ENCODE results near the gene CTSO. TPM values are rescaled to one million over a fixed set of nuclear protein-coding genes. Genes with fewer than 3 reads are reported as not detected.
"Not testable (repeated sequence)": the region's sequence is repeated elsewhere in the genome, so short reads cannot be mapped to it uniquely, and the experiment has no call there.

CTSO gene
- total RNA-seq, 4 donors from 2014 or later = 2.9 to 6.4 (median 3.9) TPM

GRCh38 chr4:155941820-155942219, 11.8 kb downstream of the CTSO start:
- intact Hi-C loops (cut with DNase I; ENCODE audit: low total_unique reads) = no loop called here
- TF ChIP-seq POLR2A (IDR thresholded peaks at IDR 0.05) (no peak), CTCF (IDR thresholded peaks at IDR 0.05 in 4 of 5, conservative IDR thresholded peaks at IDR 0.05 in 1 of 5) (no peak)
- Histone ChIP-seq H3K4me1 (no peaks in the 10 kb centered on the region), H3K4me3 (no peak overlapping the region), H3K9me3 (no peaks in the 10 kb centered on the region), H3K27me3 (no peaks in the 10 kb centered on the region), H3K36me3 (no peaks in the 10 kb centered on the region), H3K27ac (no peak overlapping the region)
- no peak for ATAC-seq
- DNase-seq = no peak
- in situ Hi-C loops (cut with MboI; ENCODE audit: low sequenced_read_pairs in 4 of 4) = loop anchor here in 1 of 4 donors (10.0 to 25.0 kb wide), 2 partner anchors 127 to 505 kb away; no protein-coding TSS in a partner anchor

DNA sequence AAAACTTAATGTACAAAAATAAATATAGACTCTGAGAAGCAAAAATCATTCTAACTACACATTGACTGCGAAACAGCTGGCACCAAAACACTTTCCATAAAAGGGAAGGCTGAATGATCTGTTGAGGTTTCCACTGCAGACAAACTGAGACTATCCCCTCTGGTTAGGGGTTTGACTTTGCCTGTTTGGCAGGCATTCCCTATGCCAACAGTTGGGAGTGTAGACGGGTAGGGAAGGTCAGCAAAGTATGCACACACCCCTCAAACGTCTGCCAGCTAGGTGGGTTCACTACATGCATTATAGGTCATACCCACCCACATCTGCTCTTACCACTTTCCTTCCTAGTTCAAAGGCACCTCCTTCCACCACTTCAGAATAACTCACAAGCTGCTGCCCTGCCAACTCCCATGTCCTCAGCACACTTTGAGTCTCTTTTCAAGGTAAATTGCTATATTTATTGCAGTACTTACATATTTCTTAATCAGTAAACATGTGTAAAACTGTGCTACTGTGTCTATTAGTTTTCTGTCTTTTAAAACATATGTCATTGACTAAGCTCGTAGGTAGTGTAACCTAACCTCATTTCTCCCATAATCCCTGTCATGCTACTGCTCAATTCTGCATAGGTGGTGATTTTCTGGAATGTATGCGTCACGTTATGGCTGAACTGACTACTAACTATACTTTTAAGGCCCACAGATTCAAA, 12.4 kb downstream of the CTSO start:
- H3K9me3 ChIP-seq = no peaks in the 10 kb centered on the region
- no peak for ATAC-seq
- intact Hi-C loops (cut with DNase I; ENCODE audit: low total_unique reads) = no loop called here
- in situ Hi-C loops (cut with MboI; ENCODE audit: low sequenced_read_pairs in 4 of 4) = loop anchor here in 1 of 4 donors (10.0 to 25.0 kb wide), 2 partner anchors 126 to 504 kb away; no protein-coding TSS in a partner anchor
- no peak overlapping the region for H3K27ac ChIP-seq
- H3K36me3 ChIP-seq = no peaks in the 10 kb centered on the region
- H3K4me1 ChIP-seq = no peaks in the 10 kb centered on the region
- DNase-seq = no peak
- TF ChIP-seq CTCF (IDR thresholded peaks at IDR 0.05 in 4 of 5, conservative IDR thresholded peaks at IDR 0.05 in 1 of 5) = no peak
- TF ChIP-seq POLR2A (IDR thresholded peaks at IDR 0.05) = no peak
- no peaks in the 10 kb centered on the region for H3K27me3 ChIP-seq
- no peak overlapping the region for H3K4me3 ChIP-seq

- Histone ChIP-seq H3K36me3 (no peaks in the 10 kb centered on the region), H3K27me3 (no peaks in the 10 kb centered on the region), H3K27ac (no peak overlapping the region), H3K4me1 (no peaks in the 10 kb centered on the region), H3K4me3 (no peak overlapping the region), H3K9me3 (no peaks in the 10 kb centered on the region)
- in situ Hi-C loops (cut with MboI; ENCODE audit: low sequenced_read_pairs in 4 of 4) (loop anchor here in 1 of 4 donors (25.0 kb wide), 1 partner anchor 498 kb away; no protein-coding TSS in a partner anchor), intact Hi-C loops (cut with DNase I; ENCODE audit: low total_unique reads) (no loop called here)
- no peak for ATAC-seq
- DNase-seq = no peak
- TF ChIP-seq POLR2A (IDR thresholded peaks at IDR 0.05) (no peak), CTCF (IDR thresholded peaks at IDR 0.05 in 4 of 5, conservative IDR thresholded peaks at IDR 0.05 in 1 of 5) (no peak)
Observed at GRCh38 chr4:155935389-155935986, 18.2 kb downstream of the CTSO start.

DNA sequence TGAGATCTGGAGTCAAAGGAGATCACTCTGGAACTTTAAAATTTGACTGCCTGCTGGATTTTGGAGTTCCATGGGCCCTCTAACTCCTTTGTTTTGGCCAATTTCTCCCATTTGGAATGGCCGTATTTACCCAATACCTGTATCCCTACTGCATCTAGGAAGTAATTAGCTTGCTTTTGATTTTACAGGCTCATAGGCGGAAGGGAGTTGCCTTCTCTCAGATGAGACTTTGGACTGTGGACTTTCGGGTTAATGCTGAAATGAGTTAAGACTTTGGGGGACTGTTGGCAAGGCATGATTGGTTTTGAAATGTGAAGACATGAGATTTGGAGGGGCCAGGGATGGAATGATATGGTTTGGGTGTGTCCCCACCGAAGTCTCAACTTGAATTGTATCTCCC, 19.0 kb downstream of the CTSO start:
- H3K4me3 ChIP-seq; H3K9me3 ChIP-seq; ATAC-seq; intact Hi-C loops (cut with DNase I; ENCODE audit: low total_unique reads); H3K27me3 ChIP-seq; DNase-seq; H3K36me3 ChIP-seq; H3K4me1 ChIP-seq; H3K27ac ChIP-seq: not testable (repeated sequence)
- in situ Hi-C loops (cut with MboI; ENCODE audit: low sequenced_read_pairs in 4 of 4) = loop anchor here in 1 of 4 donors (25.0 kb wide), 1 partner anchor 497 kb away; no protein-coding TSS in a partner anchor

- ATAC-seq (no peak), DNase-seq (no peak)
- Histone ChIP-seq H3K9me3 (no peaks in the 10 kb centered on the region), H3K4me3 (no peak overlapping the region), H3K36me3 (no peaks in the 10 kb centered on the region), H3K27ac (no peak overlapping the region), H3K27me3 (no peaks in the 10 kb centered on the region), H3K4me1 (no peaks in the 10 kb centered on the region)
- in situ Hi-C loops (cut with MboI; ENCODE audit: low sequenced_read_pairs in 4 of 4) (loop anchor here in 1 of 4 donors (25.0 kb wide), 1 partner anchor 494 kb away; no protein-coding TSS in a partner anchor), intact Hi-C loops (cut with DNase I; ENCODE audit: low total_unique reads) (no loop called here)
- TF ChIP-seq POLR2A (IDR thresholded peaks at IDR 0.05) (no peak), CTCF (IDR thresholded peaks at IDR 0.05 in 4 of 5, conservative IDR thresholded peaks at IDR 0.05 in 1 of 5) (no peak)
Observed at GRCh38 chr4:155931634-155932033, 22.0 kb downstream of the CTSO start.

All from gastrocnemius medialis (tissue), 4 donors.